Right ventricle myocardium inferior (tissue), 1 donor: ENCODE measurements around the gene RPSA. TPM values are rescaled to one million over a fixed set of nuclear protein-coding genes. Genes with fewer than 3 reads are reported as not detected.

Source experiments
- ATAC-seq: fragments of 200-7000 bp; cut with Tn5 transposase; one replicate; pipeline ENCODE4 v1.9.1; 2020; ENCODE audit warnings: mild to moderate bottlenecking, moderate library complexity
- DNase-seq: peaks from one replicate; pipeline ENCODE4 v3.0.0; 2021; ENCODE audit errors: missing footprints
- intact Hi-C: fragments of 100-400 bp; cut with DNase I; formaldehyde crosslinking; loops from one replicate; pipeline ENCODE4 v1.11.0; 2022
- total RNA-seq: library from RNA; stranded (reverse); fragmentation: NEBNext Ultra II Directional; extraction: Animal tissue kit (Norgen Biotek cat#: 25700); gene quantifications from one replicate; pipeline ENCODE4 v1.2.1, GENCODE V29; 2021
- donor health status: DM: no; HTN: yes; CAD: no; lungs with severe emphysema.

The RPSA gene
- total RNA-seq, 1 donor from 2014 or later = 472 TPM

GRCh38 chr3:39385456-39386090 is 20.9 kb upstream of the RPSA start:
- intact Hi-C loops = no loop called here
- DNase-seq = no peak
- ATAC-seq = no peak

GRCh38 chr3:39386318-39386717 is 20.2 kb upstream of the RPSA start:
- ATAC-seq (no peak), DNase-seq (no peak)
- intact Hi-C loops = no loop called here

GRCh38 chr3:39387411-39387975 is 19.0 kb upstream of the RPSA start:
- ATAC-seq (no peak), DNase-seq (no peak)
- intact Hi-C loops = no loop called here

GRCh38 chr3:39388153-39388552 is 18.4 kb upstream of the RPSA start:
- intact Hi-C loops = no loop called here
- no peak for ATAC-seq
- no peak for DNase-seq

GRCh38 chr3:39388741-39389248 is 17.7 kb upstream of the RPSA start:
- no peak for ATAC-seq

GRCh38 chr3:39390181-39390580 is 16.3 kb upstream of the RPSA start:
- ATAC-seq (no peak), DNase-seq (no peak)
- intact Hi-C loops = no loop called here

More at GRCh38 chr3:39388741-39389248, 17.7 kb upstream of the RPSA start:
- DNase-seq = no peak
- intact Hi-C loops = no loop called here

- ATAC-seq = no peak
These were observed 9.8 kb upstream of the RPSA start for GRCh38 chr3:39396690-39397089.

GRCh38 chr3:39398700-39399099 is 7.8 kb upstream of the RPSA start:
- intact Hi-C loops = no loop called here
- DNase-seq = no peak
- ATAC-seq = no peak

More at GRCh38 chr3:39396690-39397089, 9.8 kb upstream of the RPSA start:
- no peak for DNase-seq
- intact Hi-C loops = no loop called here

GRCh38 chr3:39401983-39402382 is 4.5 kb upstream of the RPSA start:
- intact Hi-C loops = no loop called here
- ATAC-seq (no peak), DNase-seq (no peak)

GRCh38 chr3:39404943-39405686 is 1.4 kb upstream of the RPSA start:
- no peak for ATAC-seq
- intact Hi-C loops = no loop called here
- DNase-seq = no peak

GRCh38 chr3:39405687-39406367 is 693 bp upstream of the RPSA start:
- ATAC-seq (no peak), DNase-seq (no peak)
- intact Hi-C loops = loop anchor here (1.0 kb wide), 1 partner anchor 22 kb away; no protein-coding TSS in a partner anchor

GRCh38 chr3:39407259-39407629 is 724 bp downstream of the RPSA start:
- intact Hi-C loops = no loop called here

GRCh38 chr3:39407773-39408492 is 1.4 kb downstream of the RPSA start:
- intact Hi-C loops = no loop called here
- ATAC-seq (no peak), DNase-seq (no peak)

More at GRCh38 chr3:39407259-39407629, 724 bp downstream of the RPSA start:
- no peak for ATAC-seq
- no peak for DNase-seq

GRCh38 chr3:39408493-39409372 is 2.2 kb downstream of the RPSA start:
- DNase-seq = peak; percentile 50
- no peak for ATAC-seq
- intact Hi-C loops = no loop called here

GRCh38 chr3:39409514-39410136 is 3.1 kb downstream of the RPSA start:
- ATAC-seq = no peak
- intact Hi-C loops = no loop called here

GRCh38 chr3:39410893-39411292 is 4.4 kb downstream of the RPSA start:
- no peak for DNase-seq
- intact Hi-C loops = no loop called here
- ATAC-seq = no peak

More at GRCh38 chr3:39409514-39410136, 3.1 kb downstream of the RPSA start:
- DNase-seq = no peak

- ATAC-seq = no peak
- intact Hi-C loops = no loop called here
These were observed 6.2 kb downstream of the RPSA start for GRCh38 chr3:39412668-39413260.

More at GRCh38 chr3:39412668-39413260, 6.2 kb downstream of the RPSA start:
- DNase-seq = no peak
